CD14-positive monocyte (primary cell): ENCODE results near the gene YAE1. TPM values are rescaled to one million over a fixed set of nuclear protein-coding genes. Genes with fewer than 3 reads are reported as not detected.

Source experiments
- DNase-seq, 3 donors: peaks; one replicate each; pipeline ENCODE4 v3.0.0-alpha.2; 2011 to 2022
- H2AFZ ChIP-seq: 2 replicates; pipeline ENCODE4 v1.6.0; 2012; ENCODE audit warnings: mild to moderate bottlenecking, low read depth, low read length, inconsistent platforms; ENCODE audit not compliant: insufficient read depth, poor library complexity, severe bottlenecking
- H3K27ac ChIP-seq, 2 donors: 1 replicate in 1 of 2; 2 replicates in 1 of 2; pipeline ENCODE4 v1.5.1; 2012 to 2013; ENCODE audit warnings: low read length in 2 of 2, control low read depth in 1 of 2, inconsistent platforms in 1 of 2, low read depth in 1 of 2, mild to moderate bottlenecking in 1 of 2
- H3K27me3 ChIP-seq, 2 donors: one replicate each; pipeline versions ENCODE4 v1.6.0 to v1.6.1; 2011 to 2013; ENCODE audit warnings: low read length in 2 of 2; ENCODE audit not compliant: control insufficient read depth in 2 of 2, insufficient read depth in 2 of 2
- H3K36me3 ChIP-seq, 2 donors: replicated peaks in 1 of 2; 1 replicate in 1 of 2; 2 replicates in 1 of 2; pipeline versions ENCODE4 v1.5.1 to v1.6.1; 2012 to 2013; ENCODE audit warnings: low read length in 2 of 2, control low read depth in 1 of 2, inconsistent platforms in 1 of 2, mild to moderate bottlenecking in 1 of 2; ENCODE audit not compliant: insufficient read depth in 2 of 2, control insufficient read depth in 1 of 2
- H3K4me1 ChIP-seq, 2 donors: 1 replicate in 1 of 2; 2 replicates in 1 of 2; pipeline versions ENCODE4 v1.5.1 to v1.6.1; 2012 to 2013; ENCODE audit warnings: low read length in 2 of 2, control low read depth in 1 of 2, inconsistent platforms in 1 of 2, mild to moderate bottlenecking in 1 of 2, moderate library complexity in 1 of 2; ENCODE audit not compliant: insufficient read depth in 2 of 2, control insufficient read depth in 1 of 2
- H3K4me2 ChIP-seq: replicated peaks from 2 replicates; pipeline ENCODE3; 2012; ENCODE audit warnings: low read length, moderate library complexity, mild to moderate bottlenecking; ENCODE audit not compliant: poor library complexity, severe bottlenecking; ENCODE audit errors: extremely low read depth
- H3K4me3 ChIP-seq, 3 experiments: fragments of 200-600 bp in 1 of 3; sonication (generic) in 1 of 3; replicated peaks in 1 of 3; 1 replicate in 2 of 3; 2 replicates in 1 of 3; pipeline ENCODE4 v1.5.1; 2011 to 2013; ENCODE audit warnings: low read length in 3 of 3, mild to moderate bottlenecking in 3 of 3, control low read depth in 2 of 3, low read depth in 2 of 3, inconsistent platforms in 1 of 3, moderate library complexity in 1 of 3
- H3K79me2 ChIP-seq: 2 replicates; pipeline ENCODE4 v1.6.0; 2012; ENCODE audit warnings: mild to moderate bottlenecking, control low read depth, inconsistent platforms, low read length, moderate library complexity; ENCODE audit not compliant: insufficient read depth
- H3K9ac ChIP-seq: 2 replicates; pipeline ENCODE4 v1.6.0; 2017; ENCODE audit warnings: low read length, mild to moderate bottlenecking; ENCODE audit not compliant: insufficient read depth, poor library complexity, severe bottlenecking
- H3K9me3 ChIP-seq, 2 donors: replicated peaks in 1 of 2; 1 replicate in 1 of 2; 2 replicates in 1 of 2; pipeline versions ENCODE4 v1.5.1 to v1.6.1; 2012 to 2013; ENCODE audit warnings: low read length in 2 of 2, control low read depth in 1 of 2; ENCODE audit not compliant: control insufficient read depth in 1 of 2, insufficient read depth in 1 of 2
- H4K20me1 ChIP-seq: 2 replicates; pipeline ENCODE4 v1.6.0; 2012; ENCODE audit warnings: mild to moderate bottlenecking, low read length, control low read depth, moderate library complexity; ENCODE audit not compliant: insufficient read depth
- H3K27ac Mint-ChIP-seq, 7 donors: one replicate each; pipeline ENCODE4 v1.8.0; 2020; ENCODE audit warnings: mild to moderate bottlenecking in 7 of 7, mixed read lengths in 7 of 7, moderate library complexity in 6 of 7, inconsistent platforms in 2 of 7
- H3K27me3 Mint-ChIP-seq, 3 donors: one replicate each; pipeline ENCODE4 v1.8.0; 2021 to 2022; ENCODE audit warnings: low read depth in 3 of 3, mild to moderate bottlenecking in 3 of 3, mixed read lengths in 3 of 3, moderate library complexity in 3 of 3, inconsistent platforms in 1 of 3
- H3K36me3 Mint-ChIP-seq, 2 donors: one replicate each; pipeline ENCODE4 v1.8.0; 2020; ENCODE audit warnings: mixed read lengths in 2 of 2, inconsistent platforms in 1 of 2, mild to moderate bottlenecking in 1 of 2
- H3K4me1 Mint-ChIP-seq: one replicate; pipeline ENCODE4 v1.8.0; 2020; ENCODE audit warnings: mild to moderate bottlenecking, mixed read lengths
- H3K4me3 Mint-ChIP-seq, 2 donors: one replicate each; pipeline ENCODE4 v1.8.0; 2020; ENCODE audit warnings: mild to moderate bottlenecking in 2 of 2, mixed read lengths in 2 of 2, moderate library complexity in 1 of 2
- H3K9me3 Mint-ChIP-seq, 7 donors: one replicate each; pipeline ENCODE4 v1.8.0; 2020 to 2022; ENCODE audit warnings: mixed read lengths in 7 of 7, mild to moderate bottlenecking in 6 of 7, moderate library complexity in 6 of 7, inconsistent platforms in 2 of 7
- CTCF ChIP-seq: fragments of 200-600 bp; IDR thresholded peaks from one replicate; pipeline ENCODE4 v1.8.0; 2022; ENCODE audit warnings: antibody characterized with exemption, mild to moderate bottlenecking
- WGBS: methylation state at CpG from one replicate; pipeline ENCODE4 v1.1.5; 2013; ENCODE audit warnings: missing lambda C conversion rate; ENCODE audit not compliant: insufficient coverage; 5-methylcytosine and 5-hydroxymethylcytosine counted together
- intact Hi-C, 2 donors: fragments of 100-400 bp; cut with micrococcal nuclease; formaldehyde crosslinking; loops; one replicate each; pipeline versions ENCODE4 v1.15.0 to v1.15.1; 2023
- polyA plus RNA-seq, 3 donors: library from polyadenylated mRNA; depleted of rRNA in 1 of 3; unstranded in 2 of 3; stranded (reverse) in 1 of 3; fragments of 300-500 nt in 2 of 3; fragments of >200 nt in 1 of 3; fragmentation: Illumina TruSeq in 2 of 3; gene quantifications; 1 replicate in 2 of 3; 2 replicates in 1 of 3; pipeline ENCODE4 v1.2.3, GENCODE V29; 2012 to 2021

Gene YAE1
- polyA plus RNA-seq, 3 donors = 1.1 to 3.2 (median 2.7) TPM

- no peaks in the 10 kb centered on the region for H3K36me3 ChIP-seq
- Mint-ChIP-seq H3K27me3 (peaks cover 4 to 5% (median 4%) of the 10 kb centered on the region in 3 donors), H3K9me3 (peaks cover 0 to 2% (median 0%) of the 10 kb centered on the region in 7 donors), H3K4me3 (no peak overlapping the region), H3K36me3 (no peaks in the 10 kb centered on the region), H3K4me1 (peaks cover 2% of the 10 kb centered on the region), H3K27ac (no peak overlapping the region)
- no peak overlapping the region for H3K27ac ChIP-seq
- H3K4me1 ChIP-seq = no peaks in the 10 kb centered on the region
- no peak for TF ChIP-seq CTCF
- H2AFZ ChIP-seq = no peak overlapping the region
- H3K9ac ChIP-seq = no peak overlapping the region
- intact Hi-C loops = no loop called here
- H3K4me2 ChIP-seq = no peak overlapping the region
- no peaks in the 10 kb centered on the region for H4K20me1 ChIP-seq
- DNase-seq = no peak
- H3K27me3 ChIP-seq = no peaks in the 10 kb centered on the region
- H3K9me3 ChIP-seq = no peaks in the 10 kb centered on the region
- no peaks in the 10 kb centered on the region for H3K79me2 ChIP-seq
- H3K4me3 ChIP-seq = no peak overlapping the region
Observed at GRCh38 chr7:39526666-39527065, 39.5 kb upstream of the YAE1 start.

DNA sequence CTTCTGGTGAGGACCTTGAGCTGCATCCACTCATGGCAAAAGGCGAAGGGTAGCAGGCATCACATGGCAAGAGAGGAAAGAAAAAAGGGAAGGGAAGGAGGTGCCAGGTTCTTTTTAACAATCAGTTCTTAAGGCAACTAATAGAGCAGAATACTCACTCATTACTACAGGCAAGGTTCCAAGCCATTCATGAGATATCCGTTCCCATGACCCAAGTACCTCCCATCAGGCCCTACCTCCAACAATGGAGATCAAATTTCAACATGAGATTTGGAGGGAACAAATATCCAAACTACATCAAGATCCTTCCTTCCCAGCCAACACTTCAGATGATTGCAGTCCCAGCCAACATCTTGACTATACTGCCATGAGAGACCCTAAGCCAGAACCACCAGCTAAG lies 38.9 kb upstream of the YAE1 start:
- H4K20me1 ChIP-seq = no peaks in the 10 kb centered on the region
- no peaks in the 10 kb centered on the region for H3K79me2 ChIP-seq
- TF ChIP-seq CTCF = no peak
- Mint-ChIP-seq H3K4me3 (no peak overlapping the region), H3K9me3 (peaks cover 0 to 2% (median 0%) of the 10 kb centered on the region in 7 donors), H3K36me3 (no peaks in the 10 kb centered on the region), H3K27ac (no peak overlapping the region), H3K4me1 (peaks cover 2% of the 10 kb centered on the region), H3K27me3 (peaks cover 4 to 5% (median 4%) of the 10 kb centered on the region in 3 donors)
- no peaks in the 10 kb centered on the region for H3K9me3 ChIP-seq
- H3K4me3 ChIP-seq = no peak overlapping the region
- H2AFZ ChIP-seq = no peak overlapping the region
- no peaks in the 10 kb centered on the region for H3K27me3 ChIP-seq
- DNase-seq = no peak
- no peak overlapping the region for H3K4me2 ChIP-seq
- intact Hi-C loops = no loop called here
- H3K36me3 ChIP-seq = no peaks in the 10 kb centered on the region
- H3K4me1 ChIP-seq = no peaks in the 10 kb centered on the region
- WGBS = 78% methylated on average over 1 of the region's 2 CpGs
- H3K27ac ChIP-seq = no peak overlapping the region
- no peak overlapping the region for H3K9ac ChIP-seq
